ENCODE data around the gene IFT57. TPM values are rescaled to one million over a fixed set of nuclear protein-coding genes. Genes with fewer than 3 reads are reported as not detected.

Gene IFT57
- total and polyA plus RNA-seq, 2 experiments from 2014 or later, result 28.6 to 49.0 TPM

- TF ChIP-seq, protein P1, sequence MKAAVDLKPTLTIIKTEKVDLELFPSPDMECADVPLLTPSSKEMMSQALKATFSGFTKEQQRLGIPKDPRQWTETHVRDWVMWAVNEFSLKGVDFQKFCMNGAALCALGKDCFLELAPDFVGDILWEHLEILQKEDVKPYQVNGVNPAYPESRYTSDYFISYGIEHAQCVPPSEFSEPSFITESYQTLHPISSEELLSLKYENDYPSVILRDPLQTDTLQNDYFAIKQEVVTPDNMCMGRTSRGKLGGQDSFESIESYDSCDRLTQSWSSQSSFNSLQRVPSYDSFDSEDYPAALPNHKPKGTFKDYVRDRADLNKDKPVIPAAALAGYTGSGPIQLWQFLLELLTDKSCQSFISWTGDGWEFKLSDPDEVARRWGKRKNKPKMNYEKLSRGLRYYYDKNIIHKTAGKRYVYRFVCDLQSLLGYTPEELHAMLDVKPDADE (IDR thresholded peaks at IDR 0.05), result no peak
- TF ChIP-seq ZNF331 (CRISPR knock-in tag; IDR thresholded peaks at IDR 0.05; ENCODE audit: low read depth), result no peak
- no peak for TF ChIP-seq EZH2 (IDR thresholded peaks at IDR 0.05; ENCODE audit: low read depth, unreplicated experiment)
- no peak for TF ChIP-seq JUNB (IDR thresholded peaks at IDR 0.05; ENCODE audit: unreplicated experiment)
- TF ChIP-seq CREB1 (CRISPR knock-in tag; IDR thresholded peaks at IDR 0.05; ENCODE audit: low read depth), result no peak
- TF ChIP-seq, protein P2, sequence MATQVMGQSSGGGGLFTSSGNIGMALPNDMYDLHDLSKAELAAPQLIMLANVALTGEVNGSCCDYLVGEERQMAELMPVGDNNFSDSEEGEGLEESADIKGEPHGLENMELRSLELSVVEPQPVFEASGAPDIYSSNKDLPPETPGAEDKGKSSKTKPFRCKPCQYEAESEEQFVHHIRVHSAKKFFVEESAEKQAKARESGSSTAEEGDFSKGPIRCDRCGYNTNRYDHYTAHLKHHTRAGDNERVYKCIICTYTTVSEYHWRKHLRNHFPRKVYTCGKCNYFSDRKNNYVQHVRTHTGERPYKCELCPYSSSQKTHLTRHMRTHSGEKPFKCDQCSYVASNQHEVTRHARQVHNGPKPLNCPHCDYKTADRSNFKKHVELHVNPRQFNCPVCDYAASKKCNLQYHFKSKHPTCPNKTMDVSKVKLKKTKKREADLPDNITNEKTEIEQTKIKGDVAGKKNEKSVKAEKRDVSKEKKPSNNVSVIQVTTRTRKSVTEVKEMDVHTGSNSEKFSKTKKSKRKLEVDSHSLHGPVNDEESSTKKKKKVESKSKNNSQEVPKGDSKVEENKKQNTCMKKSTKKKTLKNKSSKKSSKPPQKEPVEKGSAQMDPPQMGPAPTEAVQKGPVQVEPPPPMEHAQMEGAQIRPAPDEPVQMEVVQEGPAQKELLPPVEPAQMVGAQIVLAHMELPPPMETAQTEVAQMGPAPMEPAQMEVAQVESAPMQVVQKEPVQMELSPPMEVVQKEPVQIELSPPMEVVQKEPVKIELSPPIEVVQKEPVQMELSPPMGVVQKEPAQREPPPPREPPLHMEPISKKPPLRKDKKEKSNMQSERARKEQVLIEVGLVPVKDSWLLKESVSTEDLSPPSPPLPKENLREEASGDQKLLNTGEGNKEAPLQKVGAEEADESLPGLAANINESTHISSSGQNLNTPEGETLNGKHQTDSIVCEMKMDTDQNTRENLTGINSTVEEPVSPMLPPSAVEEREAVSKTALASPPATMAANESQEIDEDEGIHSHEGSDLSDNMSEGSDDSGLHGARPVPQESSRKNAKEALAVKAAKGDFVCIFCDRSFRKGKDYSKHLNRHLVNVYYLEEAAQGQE (IDR thresholded peaks at IDR 0.05; ENCODE audit: unreplicated experiment), result no peak
- TF ChIP-seq NANOG (IDR thresholded peaks at IDR 0.05; ENCODE audit: borderline replicate concordance), result no peak
- TF ChIP-seq, protein P3, sequence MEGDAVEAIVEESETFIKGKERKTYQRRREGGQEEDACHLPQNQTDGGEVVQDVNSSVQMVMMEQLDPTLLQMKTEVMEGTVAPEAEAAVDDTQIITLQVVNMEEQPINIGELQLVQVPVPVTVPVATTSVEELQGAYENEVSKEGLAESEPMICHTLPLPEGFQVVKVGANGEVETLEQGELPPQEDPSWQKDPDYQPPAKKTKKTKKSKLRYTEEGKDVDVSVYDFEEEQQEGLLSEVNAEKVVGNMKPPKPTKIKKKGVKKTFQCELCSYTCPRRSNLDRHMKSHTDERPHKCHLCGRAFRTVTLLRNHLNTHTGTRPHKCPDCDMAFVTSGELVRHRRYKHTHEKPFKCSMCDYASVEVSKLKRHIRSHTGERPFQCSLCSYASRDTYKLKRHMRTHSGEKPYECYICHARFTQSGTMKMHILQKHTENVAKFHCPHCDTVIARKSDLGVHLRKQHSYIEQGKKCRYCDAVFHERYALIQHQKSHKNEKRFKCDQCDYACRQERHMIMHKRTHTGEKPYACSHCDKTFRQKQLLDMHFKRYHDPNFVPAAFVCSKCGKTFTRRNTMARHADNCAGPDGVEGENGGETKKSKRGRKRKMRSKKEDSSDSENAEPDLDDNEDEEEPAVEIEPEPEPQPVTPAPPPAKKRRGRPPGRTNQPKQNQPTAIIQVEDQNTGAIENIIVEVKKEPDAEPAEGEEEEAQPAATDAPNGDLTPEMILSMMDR (conservative IDR thresholded peaks at IDR 0.05; ENCODE audit: low read depth in 2 of 2), result no peak
- no peak for TF ChIP-seq EZH2phosphoT487 (IDR thresholded peaks at IDR 0.05; ENCODE audit: unreplicated experiment)
- TF ChIP-seq POLR2AphosphoS5 (IDR thresholded peaks at IDR 0.05; ENCODE audit: low read depth), result no peak
- no peak for TF ChIP-seq ZNF114 (CRISPR knock-in tag; IDR thresholded peaks at IDR 0.05)
- H3K27ac Mint-ChIP-seq, result no peak overlapping the region
- no peak overlapping the region for H3K4me3 Mint-ChIP-seq
- Histone ChIP-seq H2AFZ (no peak overlapping the region), H3K27me3 (ENCODE audit: insufficient read depth) (no peaks in the 10 kb centered on the region), H3K4me1 (ENCODE audit: insufficient read depth) (no peaks in the 10 kb centered on the region), H3K4me3 (no peak overlapping the region), H3K27ac (ENCODE audit: low read depth) (no peak overlapping the region), H3K4me2 (no peak overlapping the region), H3K79me2 (replicated peaks; ENCODE audit: insufficient read depth) (no peaks in the 10 kb centered on the region), H3K9me2 (ENCODE audit: insufficient read depth) (peaks cover 3% of the 10 kb centered on the region; the same call in 1 of the 2 replicates), H3F3A (replicated peaks; ENCODE audit: low read depth) (no peaks in the 10 kb centered on the region), H4K20me1 (replicated peaks; ENCODE audit: insufficient read depth) (no peaks in the 10 kb centered on the region), H3K36me3 (ENCODE audit: insufficient read depth) (no peaks in the 10 kb centered on the region)
- peaks cover 5% of the 10 kb centered on the region; the same call in 2 of the 3 replicates for H3K4me1 Mint-ChIP-seq
- no peaks in the 10 kb centered on the region for H3K36me3 Mint-ChIP-seq (ENCODE audit: low read depth)
- ATAC-seq, result no peak
- no peaks in the 10 kb centered on the region; the same call in 2 of the 3 replicates for H3K9me3 Mint-ChIP-seq
- DNase-seq (ENCODE audit: low spot score), result no peak
- H3K27me3 Mint-ChIP-seq (ENCODE audit: insufficient read depth, low read depth, poor library complexity), result no peaks in the 10 kb centered on the region
Observed at GRCh38 chr3:108118038-108118768, 104.0 kb downstream of the IFT57 start.

All from GM23338 (cell line).